Colon (tissue), 2 donors: ENCODE measurements around the gene SYNE3.

Source experiments
- FAIRE-seq: peaks from 2 replicates; lab custom pipeline; 2012; peaks lifted over from hg19 to GRCh38; lab: Jason Lieb, UNC
- donor health status: control.
- donor health status: control.

The SYNE3 gene

DNA sequence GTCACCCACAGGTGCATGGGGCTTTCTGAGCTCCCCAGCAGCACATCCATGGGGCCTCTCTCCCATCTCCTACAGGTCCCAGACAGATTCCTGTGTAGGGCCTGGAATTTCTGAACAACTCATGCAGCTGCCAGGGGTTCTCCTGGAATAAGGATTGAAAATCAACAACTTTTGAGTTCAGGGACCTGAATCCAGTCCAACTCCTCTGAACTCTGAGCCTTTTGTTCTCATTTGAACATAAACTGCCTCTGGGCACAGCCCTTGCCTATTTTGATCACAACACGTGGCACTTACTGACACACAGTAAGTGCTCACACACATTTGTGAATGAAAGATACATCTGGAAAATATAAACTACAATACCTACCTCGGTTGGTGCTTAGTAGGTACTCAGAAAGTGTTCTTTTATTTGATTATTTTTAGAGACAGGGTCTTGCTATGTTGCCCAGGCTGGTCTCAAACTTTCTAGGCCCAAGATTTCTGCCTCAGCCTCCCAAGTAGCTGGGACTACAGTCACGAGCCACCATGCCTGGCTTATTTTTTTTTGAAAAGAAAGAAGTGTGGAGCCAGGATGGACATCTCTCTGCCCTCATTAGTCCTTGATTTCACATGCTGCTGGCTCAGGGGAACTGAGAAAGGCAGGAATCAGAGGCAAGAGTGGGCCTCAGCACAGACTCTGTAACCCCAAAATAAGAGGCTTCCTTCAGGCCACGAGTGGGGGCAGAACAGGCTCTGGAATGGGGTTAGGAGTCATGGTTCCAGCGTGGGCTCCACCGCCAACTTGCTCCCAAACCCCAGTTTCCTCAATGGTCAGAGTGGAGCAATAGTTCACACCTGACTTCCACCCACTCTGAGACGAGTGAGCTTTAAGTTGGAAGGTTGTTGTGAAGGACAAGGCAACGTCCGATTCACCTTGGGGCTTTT lies 27.0 kb downstream of the SYNE3 start:
- no peak for FAIRE-seq

DNA sequence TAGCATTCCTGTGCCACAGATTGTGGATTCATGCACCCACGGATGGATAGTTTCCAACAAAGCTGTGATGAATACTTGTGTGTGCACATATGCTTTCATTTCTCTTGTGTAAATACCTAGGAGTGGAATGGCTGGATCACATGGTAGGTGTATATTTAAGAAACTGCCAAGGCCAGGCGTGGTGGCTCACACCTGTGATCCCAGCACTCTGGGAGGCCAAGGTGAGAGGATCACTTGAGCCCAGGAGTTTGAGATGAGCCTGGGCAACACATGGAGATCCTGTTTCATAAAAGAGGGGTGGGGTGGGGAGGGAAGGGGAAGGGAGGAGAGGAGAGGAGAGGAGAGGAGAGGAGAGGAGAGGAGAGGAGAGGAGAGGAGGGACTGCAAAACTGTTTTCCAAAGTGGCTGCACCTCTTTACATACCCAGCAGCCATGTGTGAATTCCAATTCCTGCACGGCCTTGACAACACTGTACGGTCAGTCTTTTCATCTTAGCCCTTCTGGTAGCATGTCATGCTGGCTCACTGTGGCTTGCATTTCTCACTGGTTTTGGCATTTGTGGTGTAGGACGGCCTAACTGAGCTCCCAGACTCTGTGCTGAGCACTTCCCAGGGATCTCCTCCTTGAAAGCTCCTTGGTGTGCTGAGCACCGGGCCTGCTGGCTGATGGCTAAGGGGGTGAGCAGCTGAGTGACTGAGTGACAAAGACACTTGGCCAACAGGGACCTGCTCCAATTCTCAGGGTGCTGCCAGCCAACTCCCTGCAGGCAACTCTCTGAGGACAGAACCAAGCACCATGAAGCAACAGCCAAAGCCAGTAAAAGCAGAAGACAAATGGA lies 27.9 kb downstream of the SYNE3 start:
- no peak for FAIRE-seq

DNA sequence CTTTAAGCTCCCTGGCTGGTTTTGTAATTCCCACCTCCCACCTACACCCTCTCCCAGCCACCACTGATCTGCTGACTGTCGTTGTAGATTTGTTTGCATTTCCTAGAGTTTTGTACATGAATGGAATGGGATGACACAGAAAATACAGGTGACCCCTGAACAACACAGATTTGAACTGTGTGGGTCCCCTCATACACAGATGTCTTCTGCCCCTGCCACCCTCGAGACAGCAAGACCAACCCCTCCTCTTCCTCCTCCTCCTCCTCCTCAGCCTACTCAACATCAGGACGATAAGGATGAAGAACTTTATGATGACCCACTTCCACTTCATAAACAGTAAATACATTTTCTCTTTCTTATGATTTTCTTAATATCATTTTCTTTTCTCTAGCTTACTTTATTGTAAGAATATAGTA lies 28.8 kb downstream of the SYNE3 start:
- no peak for FAIRE-seq

DNA sequence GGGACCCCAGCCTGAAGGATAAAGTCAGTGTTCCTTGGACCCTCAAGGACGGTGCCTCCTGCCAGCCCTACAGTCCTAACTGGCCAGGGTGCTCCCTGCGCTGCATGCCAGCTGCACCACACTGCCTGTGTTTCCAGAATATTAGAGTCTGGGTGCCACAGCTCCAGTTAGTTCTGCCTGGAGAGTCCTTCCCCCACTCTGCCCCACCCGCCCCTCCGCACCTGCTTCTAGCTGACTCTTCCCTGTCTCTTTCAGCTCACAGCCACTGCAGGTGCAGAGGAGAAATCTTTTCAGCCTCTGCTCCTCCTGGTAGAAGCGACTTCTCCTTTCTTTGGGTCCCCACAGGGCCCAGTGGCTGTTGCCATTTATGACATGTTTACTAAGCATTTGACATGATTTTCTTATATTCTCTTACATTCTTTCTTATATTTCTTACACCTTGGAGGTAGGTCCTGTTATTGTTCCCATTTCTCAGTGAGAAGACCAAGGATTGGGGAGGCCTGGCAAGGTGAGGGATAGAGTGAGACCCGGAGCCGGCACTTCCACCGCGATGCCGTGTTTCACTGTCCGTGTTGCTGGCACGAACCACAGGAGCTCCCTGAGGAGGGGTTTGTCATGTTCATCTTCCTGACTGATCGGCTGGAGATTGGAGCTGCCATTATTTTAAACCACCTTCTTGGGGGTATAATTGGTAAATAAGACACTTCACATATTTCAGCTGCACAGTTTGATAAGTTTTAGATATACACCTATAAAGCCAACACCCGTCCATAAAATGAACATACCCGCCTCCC lies 29.4 kb downstream of the SYNE3 start:
- no peak for FAIRE-seq

DNA sequence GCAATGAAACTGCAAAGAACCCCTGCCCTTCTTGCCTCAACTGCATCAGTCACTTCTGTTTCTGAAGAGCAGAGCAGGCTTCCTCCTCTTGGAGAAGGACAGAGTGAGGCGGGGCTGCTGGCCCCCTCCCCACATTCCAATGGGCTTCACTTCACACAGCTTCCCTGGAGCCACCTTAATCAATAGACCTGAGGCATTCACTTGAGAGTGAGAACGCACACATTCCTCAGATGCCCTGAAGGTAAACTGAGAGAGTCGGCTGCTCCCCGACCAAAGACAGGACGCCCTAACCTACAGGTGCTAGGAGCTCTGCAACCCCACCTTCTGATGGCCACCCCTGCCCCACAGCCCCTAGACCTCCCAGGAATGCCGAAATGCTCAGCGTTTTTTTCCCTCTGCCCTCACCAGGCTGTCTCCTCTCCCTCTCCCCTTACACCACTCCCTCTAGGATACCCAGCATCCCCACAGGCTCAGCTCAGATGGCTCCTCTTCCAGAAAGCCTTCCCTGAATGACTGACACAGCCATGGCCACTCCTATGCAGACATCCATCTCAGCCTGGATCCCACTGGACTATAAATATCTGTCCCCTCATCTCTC lies 31.1 kb downstream of the SYNE3 start:
- FAIRE-seq = no peak

DNA sequence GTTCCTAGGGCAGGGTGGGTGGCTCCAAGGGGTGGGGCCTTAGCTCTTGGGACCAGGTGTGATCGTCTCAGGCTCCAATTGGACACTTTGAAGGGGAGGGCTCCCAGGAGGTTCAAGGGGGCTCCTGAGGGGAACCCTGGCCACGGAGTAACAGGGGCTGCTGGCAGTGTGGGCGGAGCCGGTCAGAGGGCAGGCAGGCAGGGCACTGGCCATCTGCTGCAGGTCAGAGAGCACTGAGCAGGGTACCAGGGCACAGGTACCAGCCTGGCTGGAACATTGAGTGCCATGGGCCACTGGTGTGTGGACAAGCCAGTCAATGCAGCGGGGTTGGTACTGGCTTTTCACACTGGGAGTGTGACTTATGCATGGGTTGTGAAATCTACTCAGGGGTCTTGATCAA lies 32.2 kb downstream of the SYNE3 start:
- FAIRE-seq = no peak

DNA sequence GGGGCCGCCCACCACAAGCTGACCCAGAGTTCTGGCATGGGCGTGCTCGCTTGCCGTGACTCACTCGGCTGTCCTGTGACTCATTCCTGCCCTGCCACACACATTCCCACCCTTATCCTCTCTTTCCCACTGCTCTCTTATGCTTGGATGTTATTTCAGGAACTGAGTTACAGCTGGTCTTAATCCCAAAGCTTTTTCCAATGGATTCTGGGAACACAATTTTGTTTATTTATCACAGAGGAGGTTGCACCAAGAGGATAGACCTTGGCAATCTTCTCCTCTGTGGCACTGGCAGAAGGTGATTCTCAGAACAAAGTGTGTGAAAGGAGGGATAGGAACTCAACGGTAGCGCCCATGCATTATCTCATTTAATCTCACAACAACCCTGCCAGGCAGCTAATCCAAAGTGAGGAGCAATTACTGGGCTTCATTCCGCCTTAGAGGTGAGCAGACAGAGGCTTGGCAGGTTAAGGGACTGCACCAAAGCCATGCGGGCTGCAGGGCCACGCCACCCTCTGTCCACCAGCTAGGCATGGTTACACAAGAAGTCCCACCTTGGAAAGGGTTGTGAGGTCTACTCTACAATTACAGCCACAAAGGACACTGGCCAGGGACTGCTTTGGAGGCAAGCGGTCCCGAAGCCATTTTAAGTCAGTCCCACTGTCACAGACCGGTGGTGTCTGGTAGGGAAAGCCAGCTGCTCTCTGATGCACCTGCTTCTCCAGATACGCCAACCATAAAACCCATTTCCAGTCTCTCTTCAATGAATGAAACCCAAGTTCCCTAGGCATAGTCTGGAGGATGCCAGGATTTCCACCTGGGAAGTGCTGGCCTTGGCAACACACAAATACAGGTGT lies 32.9 kb downstream of the SYNE3 start:
- FAIRE-seq = no peak

DNA sequence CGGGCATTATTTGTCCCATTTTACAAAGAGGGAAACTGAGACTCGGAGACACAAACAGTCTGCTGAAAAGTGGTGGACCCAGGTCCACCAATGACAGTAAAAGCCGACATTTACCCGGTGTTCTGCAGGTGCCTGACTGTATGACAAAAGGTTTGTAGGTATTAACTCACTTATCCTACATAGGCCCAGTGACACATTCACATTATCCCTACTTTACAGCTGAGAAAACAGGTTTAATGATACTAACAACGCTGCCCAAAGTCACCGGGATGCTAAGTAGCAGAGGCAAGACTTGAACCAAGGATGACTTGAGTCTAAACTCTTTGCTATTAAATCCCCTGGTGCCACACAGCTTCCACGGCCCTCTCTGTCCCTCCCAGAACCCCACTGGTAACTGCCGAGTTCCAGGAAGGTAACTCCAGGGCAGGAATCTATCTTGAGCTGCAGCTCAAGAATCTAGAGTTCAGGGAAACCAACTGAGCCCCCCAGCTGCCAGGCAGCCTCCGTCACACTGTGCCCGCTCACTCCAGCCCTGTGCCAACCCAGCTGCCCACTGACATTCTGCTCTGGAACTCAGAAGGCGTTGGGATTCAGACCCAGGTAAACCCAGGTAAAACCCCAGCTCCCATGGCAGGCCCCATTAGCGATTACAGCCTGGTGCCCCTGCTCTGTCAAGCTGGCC lies 33.7 kb downstream of the SYNE3 start:
- no peak for FAIRE-seq

DNA sequence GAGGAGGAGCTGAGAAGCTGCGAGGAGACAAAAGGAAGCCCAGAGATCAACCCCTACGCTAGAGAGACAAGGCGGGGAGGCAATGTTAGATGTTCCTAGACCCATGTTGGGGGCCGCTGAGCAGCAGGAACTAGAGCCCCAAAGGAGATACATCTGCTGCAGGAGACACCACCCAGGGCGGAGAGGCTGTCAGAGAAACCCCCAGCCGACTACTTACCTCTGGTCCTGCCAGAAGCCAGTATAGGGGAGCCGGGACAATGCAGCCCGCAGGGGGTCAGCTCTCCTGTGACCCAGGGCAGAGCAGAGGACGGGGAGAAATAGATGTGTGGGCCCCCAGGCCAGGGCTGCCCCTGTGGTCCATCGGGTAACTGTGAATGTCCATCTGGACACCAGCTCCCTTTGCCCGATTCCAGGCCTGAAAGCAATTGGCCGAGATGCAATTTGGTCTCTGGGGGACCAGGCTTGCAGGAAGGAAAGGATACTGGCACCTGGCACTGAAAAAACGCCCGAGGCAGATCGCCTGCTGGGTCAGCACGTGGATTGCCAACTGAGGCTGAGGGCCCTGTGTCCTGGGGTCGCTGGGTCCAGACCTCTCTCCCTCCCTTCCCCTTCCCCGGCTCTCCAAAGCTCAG lies 34.9 kb downstream of the SYNE3 start:
- FAIRE-seq = no peak

DNA sequence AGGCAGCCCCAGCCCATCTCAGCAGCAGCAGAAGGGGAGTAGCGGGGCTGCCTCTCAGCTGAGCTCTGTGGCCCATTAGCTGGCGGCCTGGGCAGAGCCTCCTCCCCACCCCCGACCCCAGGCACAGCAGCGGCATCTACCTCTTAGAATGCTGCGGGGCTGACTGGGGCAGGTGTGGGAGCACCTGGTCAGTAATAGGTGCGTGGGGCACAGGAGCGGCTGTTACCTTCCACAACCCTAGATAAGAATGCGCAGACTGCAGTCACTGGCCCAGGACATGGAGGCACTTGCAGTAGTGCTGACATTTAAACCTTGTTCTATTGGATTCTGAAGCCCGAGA lies 35.6 kb downstream of the SYNE3 start:
- FAIRE-seq = no peak

DNA sequence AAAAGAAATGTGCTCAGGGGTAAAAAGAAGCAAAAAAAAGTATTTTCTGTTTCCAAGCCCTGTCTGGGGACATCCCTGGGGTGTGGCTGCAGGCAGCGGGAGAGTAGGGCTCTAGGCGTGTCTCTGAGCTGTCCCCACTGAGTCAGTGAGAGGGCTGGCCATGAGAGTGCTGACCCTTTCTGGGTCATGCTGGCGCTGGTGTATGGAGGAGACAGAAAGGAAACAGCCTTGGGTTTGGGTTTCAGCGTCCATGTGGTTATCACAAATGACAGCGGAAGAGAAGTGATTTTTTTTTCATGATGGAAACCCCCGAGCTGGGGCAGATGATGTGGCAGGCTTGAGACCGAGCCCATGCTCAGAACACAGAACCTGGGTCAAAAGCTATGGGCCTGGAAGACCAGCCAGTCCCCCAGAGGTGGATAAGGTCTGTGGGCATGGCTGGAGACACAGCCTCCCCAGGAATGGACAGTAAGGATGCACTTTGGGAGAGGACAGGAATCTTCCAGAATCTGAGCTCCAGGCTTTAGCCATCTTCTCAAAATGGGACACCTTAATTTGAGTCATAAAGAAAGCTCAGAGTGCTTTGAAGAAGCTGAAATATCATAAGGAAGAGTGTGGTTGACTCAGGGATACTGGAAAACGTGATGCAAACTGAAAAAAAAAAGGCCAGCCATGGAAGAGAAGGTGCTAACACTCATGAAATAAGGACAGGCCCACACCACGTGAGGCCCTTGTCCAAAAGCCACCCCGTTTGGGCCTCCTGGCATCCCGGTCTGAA lies 36.2 kb downstream of the SYNE3 start:
- no peak for FAIRE-seq

DNA sequence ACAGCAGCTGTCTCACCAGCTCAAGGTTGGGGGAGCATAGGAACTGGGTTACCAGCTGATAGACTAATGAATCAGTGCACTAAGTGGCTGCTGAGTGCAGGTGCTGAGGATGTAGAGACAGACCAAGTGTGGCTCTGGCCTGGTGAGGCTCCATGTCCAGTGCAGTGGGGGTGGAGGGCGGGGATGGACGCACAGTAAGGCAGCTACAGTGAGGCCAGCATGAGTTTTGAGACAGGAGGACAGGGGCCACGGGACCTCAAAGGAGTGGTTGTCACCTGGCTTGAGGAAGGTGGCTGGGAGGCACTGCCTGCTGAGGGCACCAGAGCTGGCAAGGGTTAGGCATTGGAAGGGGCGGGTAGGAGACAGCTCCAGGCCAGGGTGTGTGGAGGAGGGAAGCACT lies 37.0 kb downstream of the SYNE3 start:
- no peak for FAIRE-seq

DNA sequence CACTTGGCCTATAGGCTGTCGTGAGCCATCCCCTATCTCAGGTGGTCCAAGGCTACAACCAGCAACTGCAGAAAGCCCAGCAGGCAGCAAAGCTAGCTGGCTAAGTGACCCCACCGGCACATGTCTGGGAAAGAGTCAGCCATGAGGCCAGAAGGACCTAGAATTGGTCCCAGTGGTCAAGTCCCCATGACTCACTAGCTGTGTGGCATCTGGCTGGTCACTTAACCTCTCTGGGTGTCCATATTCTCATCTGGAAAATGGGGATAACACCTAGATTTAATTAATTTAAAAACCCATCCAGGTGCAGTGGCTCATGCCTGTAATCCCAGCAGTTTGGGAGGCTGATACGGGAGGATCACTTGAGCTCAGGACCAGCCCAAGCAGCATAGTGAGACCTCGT lies 37.6 kb downstream of the SYNE3 start:
- no peak for FAIRE-seq

DNA sequence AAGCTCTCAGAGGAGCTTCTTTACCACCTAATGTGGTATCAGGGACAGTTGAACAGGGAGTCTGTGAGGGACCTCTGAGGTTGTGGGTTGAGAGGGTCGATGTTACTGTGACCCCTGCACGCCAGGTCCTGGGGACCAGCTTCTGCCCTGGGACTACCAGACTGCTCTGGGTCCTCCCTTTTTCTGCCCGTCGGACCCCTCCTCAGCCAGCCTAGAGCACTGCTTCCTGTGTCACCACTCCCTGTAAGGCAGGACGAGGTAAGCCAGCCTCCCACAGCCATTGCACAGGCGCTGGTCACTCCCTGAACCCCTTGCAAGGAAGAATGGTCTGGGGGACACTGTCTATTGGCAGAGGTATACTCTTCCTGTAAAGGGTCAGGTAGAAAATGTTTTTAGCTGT lies 38.1 kb downstream of the SYNE3 start:
- FAIRE-seq = no peak

DNA sequence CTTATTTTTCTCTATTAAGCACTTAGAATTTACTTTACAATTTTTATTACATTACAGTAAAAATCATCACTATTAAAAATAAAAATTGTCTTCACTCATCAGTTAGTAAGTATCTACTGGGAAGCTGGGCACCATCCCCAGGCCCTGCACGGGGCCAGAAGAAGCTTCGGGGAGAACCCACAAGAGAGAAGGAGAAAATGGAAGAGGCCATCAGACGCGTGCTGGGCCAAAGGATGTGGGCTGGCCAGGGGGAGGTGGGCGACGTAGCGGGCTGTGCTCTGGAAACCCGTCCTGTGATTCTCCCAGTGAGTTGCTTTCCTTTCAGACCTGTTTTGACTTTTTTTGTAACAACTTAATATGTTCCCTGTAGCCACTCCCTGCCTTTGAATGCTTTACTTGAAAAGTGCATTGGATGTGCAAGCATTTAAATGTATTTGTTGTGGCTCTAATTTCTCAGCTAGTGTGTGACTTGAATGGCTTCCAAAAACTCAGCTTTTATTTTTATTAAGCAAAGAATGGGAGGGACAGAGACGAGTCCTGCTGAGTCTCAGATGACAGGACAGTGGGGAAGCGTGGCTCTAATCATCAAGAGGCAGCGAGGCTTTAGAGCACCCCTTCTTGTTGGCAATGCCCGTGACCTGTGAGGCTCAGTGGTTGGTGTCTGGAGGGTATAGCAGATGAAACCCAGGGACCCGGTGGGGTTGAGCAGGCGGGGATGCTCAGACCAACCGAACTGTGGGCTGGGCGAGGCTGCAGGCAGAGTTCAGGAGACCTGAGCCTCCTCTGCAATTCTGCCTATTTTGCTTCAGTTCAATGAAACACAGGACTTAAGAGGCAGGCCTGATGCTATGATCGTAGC lies 38.8 kb downstream of the SYNE3 start:
- no peak for FAIRE-seq

DNA sequence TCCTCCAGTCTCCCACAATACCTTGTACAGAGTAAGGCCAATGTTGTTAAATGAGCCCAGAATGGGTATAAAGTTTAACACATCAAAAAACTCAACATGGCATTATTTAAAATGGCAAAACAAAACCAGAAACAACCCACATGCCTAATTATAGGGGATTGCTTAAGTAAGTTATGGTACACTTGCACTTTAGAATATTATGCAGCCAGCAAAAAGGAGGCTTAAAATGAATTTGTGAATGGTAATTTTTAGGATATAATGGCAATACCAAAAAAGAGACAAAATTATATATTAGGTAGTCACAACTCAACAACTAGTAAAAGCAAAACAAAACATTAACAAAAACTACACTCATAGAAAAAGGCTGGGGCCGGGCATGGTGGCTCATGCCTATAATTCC lies 39.7 kb downstream of the SYNE3 start:
- no peak for FAIRE-seq

DNA sequence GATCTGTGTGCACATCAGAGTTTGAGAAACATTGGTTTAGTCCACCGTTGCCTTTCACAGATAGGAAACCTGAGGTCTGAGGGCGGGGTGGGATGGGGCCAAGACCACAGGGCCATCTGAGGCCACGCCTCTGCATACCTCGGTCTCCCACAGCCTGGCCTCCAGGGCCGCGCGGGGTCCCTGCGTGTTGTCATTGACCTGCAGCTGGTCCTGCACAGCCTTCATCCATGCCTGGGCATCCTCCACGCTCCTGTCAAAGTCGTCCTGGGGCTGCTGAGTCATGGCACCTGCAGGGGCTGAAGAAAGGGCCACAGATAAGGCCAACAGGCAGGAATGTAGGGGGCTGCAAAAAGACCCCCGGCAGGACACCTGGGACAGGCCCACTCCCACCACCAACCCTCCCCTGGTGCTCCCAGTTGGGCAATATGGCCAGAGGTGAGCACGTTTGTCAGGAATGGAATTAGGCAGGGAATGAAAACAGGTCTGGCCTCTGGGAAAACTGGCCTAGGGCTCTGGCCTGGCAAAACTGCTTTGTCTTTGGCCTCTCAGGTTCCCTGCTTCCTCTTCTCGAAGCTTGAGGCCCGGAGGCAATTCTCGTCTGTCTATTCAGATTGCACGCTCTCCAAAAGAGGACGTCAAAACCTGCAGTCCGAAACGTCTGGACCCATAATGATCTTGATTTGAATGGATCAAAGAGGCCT lies 40.8 kb downstream of the SYNE3 start:
- FAIRE-seq = no peak

DNA sequence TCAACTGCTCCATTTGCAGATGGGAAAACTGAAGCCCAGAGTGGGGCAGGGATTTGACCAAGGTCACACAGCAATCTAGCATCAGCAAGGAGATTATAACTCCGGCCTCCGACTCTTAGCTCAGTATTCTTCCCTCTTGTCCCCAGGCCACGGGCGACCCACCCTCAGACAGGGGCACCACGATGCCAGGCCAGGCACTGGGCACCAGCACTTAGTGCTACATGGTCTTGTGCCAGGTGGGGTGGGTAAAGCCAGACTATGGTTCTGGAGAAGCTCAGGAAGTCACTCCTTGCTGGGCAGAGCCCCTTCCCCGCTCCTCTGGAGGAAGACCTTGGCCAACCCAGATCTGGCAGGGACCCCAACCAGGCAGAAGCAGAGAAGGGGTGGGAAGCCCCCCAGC lies 41.5 kb downstream of the SYNE3 start:
- FAIRE-seq = no peak
